GM12878 (cell line): Measurements from ENCODE around the gene CAPN14. TPM values are rescaled to one million over a fixed set of nuclear protein-coding genes. Genes with fewer than 3 reads are reported as not detected.

Experiments used
- BCL3 ChIP-seq: IDR thresholded peaks from 2 replicates; pipeline ENCODE4 v1.6.1; 2011; ENCODE audit warnings: borderline replicate concordance, low read depth, mild to moderate bottlenecking, moderate library complexity, low read length; ENCODE audit not compliant: insufficient read depth, poor library complexity, severe bottlenecking
- CHD4 ChIP-seq: fragments of 200-600 bp; sonication (generic); IDR thresholded peaks from 2 replicates; pipeline ENCODE4 v1.6.1; 2016; ENCODE audit warnings: mild to moderate bottlenecking
- CREB1 ChIP-seq: IDR thresholded peaks from 2 replicates; pipeline ENCODE4 v1.6.1; 2012; ENCODE audit warnings: low read depth, mild to moderate bottlenecking, inconsistent platforms
- CREM ChIP-seq: IDR thresholded peaks from 2 replicates; pipeline ENCODE4 v1.6.1; 2014; ENCODE audit warnings: antibody characterized with exemption, low read depth
- DPF2 ChIP-seq: fragments of 450-650 bp; IDR thresholded peaks from 2 replicates; pipeline ENCODE4 v1.6.1; 2017; ENCODE audit warnings: mild to moderate bottlenecking
- ETV6 ChIP-seq, 2 experiments: fragments of 450-650 bp in 1 of 2; IDR thresholded peaks in 1 of 2; conservative IDR thresholded peaks in 1 of 2; 2 replicates each; pipeline ENCODE4 v1.6.1; 2014; ENCODE audit warnings: antibody characterized with exemption in 1 of 2, borderline replicate concordance in 1 of 2, low read depth in 1 of 2, mild to moderate bottlenecking in 1 of 2, moderate library complexity in 1 of 2
- FOXK2 ChIP-seq: fragments of 450-650 bp; IDR thresholded peaks from 2 replicates; pipeline ENCODE4 v1.6.1; 2017; ENCODE audit warnings: mild to moderate bottlenecking, moderate library complexity
- IKZF1 ChIP-seq: fragments of 450-650 bp; conservative IDR thresholded peaks from 2 replicates; pipeline ENCODE4 v1.6.1; 2017; ENCODE audit warnings: antibody characterized with exemption, mild to moderate bottlenecking
- IRF4 ChIP-seq: IDR thresholded peaks from 2 replicates; pipeline ENCODE4 v1.6.1; 2011; ENCODE audit warnings: low read depth, low read length
- JUNB ChIP-seq: IDR thresholded peaks from 2 replicates; pipeline ENCODE4 v1.6.1; 2016; ENCODE audit warnings: antibody characterized with exemption, mild to moderate bottlenecking
- KLF5 ChIP-seq: fragments of 450-650 bp; IDR thresholded peaks from 2 replicates; pipeline ENCODE4 v1.6.1; 2014; ENCODE audit warnings: mild to moderate bottlenecking; ENCODE audit not compliant: partially characterized antibody
- MYC ChIP-seq: IDR thresholded peaks from 2 replicates; pipeline ENCODE4 v1.6.1; 2011; ENCODE audit warnings: mild to moderate bottlenecking, low read length, moderate library complexity, inconsistent platforms; ENCODE audit not compliant: insufficient read depth, insufficient replicate concordance, insufficient read length, severe bottlenecking
- NR2F1 ChIP-seq: fragments of 450-650 bp; conservative IDR thresholded peaks from 2 replicates; pipeline ENCODE4 v1.6.1; 2017; ENCODE audit warnings: mild to moderate bottlenecking
- RAD51 ChIP-seq: fragments of 450-650 bp; IDR thresholded peaks from 2 replicates; pipeline ENCODE4 v1.6.1; 2016; ENCODE audit warnings: moderate library complexity, mild to moderate bottlenecking, inconsistent platforms
- RELA ChIP-seq: fragments of 450-650 bp; IDR thresholded peaks from 2 replicates; pipeline ENCODE4 v1.8.0; 2014; ENCODE audit warnings: borderline replicate concordance; ENCODE audit not compliant: partially characterized antibody
- REST ChIP-seq: IDR thresholded peaks from 2 replicates; pipeline ENCODE4 v1.6.1; 2012; ENCODE audit warnings: mild to moderate bottlenecking, low read depth, low read length
- SKIL ChIP-seq: fragments of 450-650 bp; IDR thresholded peaks from 2 replicates; pipeline ENCODE4 v1.6.1; 2017; ENCODE audit warnings: mild to moderate bottlenecking, low read depth, inconsistent platforms; ENCODE audit not compliant: poor library complexity, severe bottlenecking
- WRNIP1 ChIP-seq: IDR thresholded peaks from 2 replicates; pipeline ENCODE4 v1.6.1; 2011; ENCODE audit warnings: low read depth, low read length, improper control_type of control experiment, borderline replicate concordance
- ZNF274 ChIP-seq: IDR thresholded peaks from one replicate; pipeline ENCODE4 v1.8.0; 2011; ENCODE audit not compliant: insufficient read length, insufficient read depth
- polyA plus RNA-seq, 11 experiments: library from polyadenylated mRNA; depleted of rRNA in 4 of 11; unstranded in 6 of 11; stranded (reverse) in 5 of 11; fragments of >200 nt; fragmentation: Nextera tagmentation in 4 of 11; fragmentation: Illumina TruSeq in 1 of 11; extraction: Ambion mirVana in 4 of 11; extraction: Trizol in 1 of 11; gene quantifications; 1 replicate in 1 of 11; 2 replicates in 10 of 11; pipeline versions ENCODE4 v1.2.1 to v1.2.3, GENCODE V29; 2011 to 2016; ENCODE audit warnings: inconsistent platforms in 2 of 11, missing spikeins in 2 of 11, low read depth in 1 of 11
- total RNA-seq, 4 experiments: library from RNA; depleted of rRNA in 3 of 4; stranded (reverse); fragments of >200 nt in 3 of 4; fragmentation: Illumina TruSeq in 1 of 4; extraction: Trizol in 1 of 4; gene quantifications; 2 replicates each; pipeline versions ENCODE4 v1.2.1 to v1.2.3, GENCODE V29; 2013 to 2021
- TF ChIP-seq, protein P1 (sequence below): fragments of 450-650 bp; IDR thresholded peaks from 2 replicates; pipeline ENCODE4 v1.6.1; 2017; ENCODE audit warnings: antibody characterized with exemption, mild to moderate bottlenecking, moderate library complexity

Gene CAPN14
- total and polyA plus RNA-seq, 10 of the 15 experiments (the other 5 are each of a cell fraction or from before 2014, with no cell fraction given): 0.08 to 1.5 (median 1.1) TPM

DNA sequence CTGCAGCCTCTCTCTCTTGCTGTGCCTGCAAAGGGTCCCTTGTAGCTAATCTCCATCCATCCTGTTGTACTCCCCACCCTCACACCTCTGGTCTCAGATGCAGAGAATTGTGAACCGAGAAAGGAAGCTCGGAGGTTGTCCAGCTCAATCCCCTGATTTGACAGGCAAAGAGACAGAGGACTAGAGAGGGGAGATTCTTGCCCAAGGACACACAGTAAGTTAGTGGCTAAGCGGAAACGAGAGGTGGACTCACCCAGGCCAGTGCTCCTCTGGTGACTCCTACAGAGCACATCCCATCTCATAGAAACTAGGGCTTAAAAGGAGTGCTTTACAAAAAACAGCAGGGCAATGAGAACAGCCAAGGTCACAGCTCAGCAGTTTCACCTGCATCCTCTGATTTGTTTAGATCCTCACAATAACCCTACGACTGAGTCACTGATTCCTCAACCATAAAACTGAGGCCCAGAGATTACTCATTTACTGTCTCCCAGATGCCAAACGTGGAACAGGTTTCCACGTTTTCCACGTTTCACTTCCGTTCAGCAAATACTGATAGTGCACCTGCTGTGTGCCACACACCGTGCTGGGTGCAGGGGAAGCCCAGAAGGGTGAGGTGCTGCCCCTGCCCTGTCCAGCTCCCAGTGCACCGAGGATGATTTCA is 38.7 kb upstream of the CAPN14 start (continued):
- TF ChIP-seq, protein P1, sequence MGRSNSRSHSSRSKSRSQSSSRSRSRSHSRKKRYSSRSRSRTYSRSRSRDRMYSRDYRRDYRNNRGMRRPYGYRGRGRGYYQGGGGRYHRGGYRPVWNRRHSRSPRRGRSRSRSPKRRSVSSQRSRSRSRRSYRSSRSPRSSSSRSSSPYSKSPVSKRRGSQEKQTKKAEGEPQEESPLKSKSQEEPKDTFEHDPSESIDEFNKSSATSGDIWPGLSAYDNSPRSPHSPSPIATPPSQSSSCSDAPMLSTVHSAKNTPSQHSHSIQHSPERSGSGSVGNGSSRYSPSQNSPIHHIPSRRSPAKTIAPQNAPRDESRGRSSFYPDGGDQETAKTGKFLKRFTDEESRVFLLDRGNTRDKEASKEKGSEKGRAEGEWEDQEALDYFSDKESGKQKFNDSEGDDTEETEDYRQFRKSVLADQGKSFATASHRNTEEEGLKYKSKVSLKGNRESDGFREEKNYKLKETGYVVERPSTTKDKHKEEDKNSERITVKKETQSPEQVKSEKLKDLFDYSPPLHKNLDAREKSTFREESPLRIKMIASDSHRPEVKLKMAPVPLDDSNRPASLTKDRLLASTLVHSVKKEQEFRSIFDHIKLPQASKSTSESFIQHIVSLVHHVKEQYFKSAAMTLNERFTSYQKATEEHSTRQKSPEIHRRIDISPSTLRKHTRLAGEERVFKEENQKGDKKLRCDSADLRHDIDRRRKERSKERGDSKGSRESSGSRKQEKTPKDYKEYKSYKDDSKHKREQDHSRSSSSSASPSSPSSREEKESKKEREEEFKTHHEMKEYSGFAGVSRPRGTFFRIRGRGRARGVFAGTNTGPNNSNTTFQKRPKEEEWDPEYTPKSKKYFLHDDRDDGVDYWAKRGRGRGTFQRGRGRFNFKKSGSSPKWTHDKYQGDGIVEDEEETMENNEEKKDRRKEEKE: no peak
- peak; percentile 17 for TF ChIP-seq BCL3
- TF ChIP-seq CHD4: no peak
- TF ChIP-seq KLF5: peak; percentile 46
- peak; percentile 92 for TF ChIP-seq CREM
- peak; percentile 83; the same call in 1 of the 2 replicates for TF ChIP-seq IRF4
- no peak for TF ChIP-seq FOXK2
- 0 out of 2 replicates have a peak, but pooled peaks have one; percentile 3 for TF ChIP-seq NR2F1
- TF ChIP-seq ZNF274: no peak
- TF ChIP-seq IKZF1: peak; percentile 97
- no peak for TF ChIP-seq RAD51
- TF ChIP-seq MYC: no peak
- no peak for TF ChIP-seq WRNIP1
- TF ChIP-seq CREB1: peak; percentile 43; the same call in 1 of the 2 replicates
- peak; percentile 85 for TF ChIP-seq JUNB
- TF ChIP-seq ETV6 (conservative IDR thresholded peaks at IDR 0.05 in 1 of 2, IDR thresholded peaks at IDR 0.05 in 1 of 2; ENCODE audit: borderline replicate concordance in 1 of 2, low read depth in 1 of 2): peak in 1 of 2 experiments; percentile 91; a peak in 2 of 4 replicates
- 0 out of 2 replicates have a peak, but pooled peaks have one; percentile 14 for TF ChIP-seq REST
- TF ChIP-seq DPF2: peak; percentile 54; the same call in 1 of the 2 replicates
- no peak for TF ChIP-seq RELA
- no peak for TF ChIP-seq SKIL
